ENCODE results near the gene GABRB1.

DNA sequence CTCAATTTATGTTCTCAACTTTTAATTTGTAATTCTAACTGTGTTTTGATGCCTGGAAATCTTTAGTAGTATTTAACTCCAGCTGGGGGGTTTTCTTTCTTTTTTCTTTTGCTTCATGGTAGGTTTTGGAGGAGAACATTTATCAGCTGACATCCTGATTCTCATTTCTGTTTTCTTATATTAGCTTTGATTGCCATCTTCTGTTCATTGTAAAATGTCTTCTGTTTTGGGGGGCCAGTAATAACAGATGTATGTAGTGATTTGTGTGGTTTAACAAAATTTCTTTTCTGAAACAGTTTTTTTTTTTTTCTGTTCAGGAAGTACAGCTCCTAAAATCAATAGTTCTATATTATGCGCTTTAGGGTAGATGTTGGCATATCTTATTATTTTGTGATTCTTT, 182.2 kb downstream of the GABRB1 start:
- TF ChIP-seq, protein P1, sequence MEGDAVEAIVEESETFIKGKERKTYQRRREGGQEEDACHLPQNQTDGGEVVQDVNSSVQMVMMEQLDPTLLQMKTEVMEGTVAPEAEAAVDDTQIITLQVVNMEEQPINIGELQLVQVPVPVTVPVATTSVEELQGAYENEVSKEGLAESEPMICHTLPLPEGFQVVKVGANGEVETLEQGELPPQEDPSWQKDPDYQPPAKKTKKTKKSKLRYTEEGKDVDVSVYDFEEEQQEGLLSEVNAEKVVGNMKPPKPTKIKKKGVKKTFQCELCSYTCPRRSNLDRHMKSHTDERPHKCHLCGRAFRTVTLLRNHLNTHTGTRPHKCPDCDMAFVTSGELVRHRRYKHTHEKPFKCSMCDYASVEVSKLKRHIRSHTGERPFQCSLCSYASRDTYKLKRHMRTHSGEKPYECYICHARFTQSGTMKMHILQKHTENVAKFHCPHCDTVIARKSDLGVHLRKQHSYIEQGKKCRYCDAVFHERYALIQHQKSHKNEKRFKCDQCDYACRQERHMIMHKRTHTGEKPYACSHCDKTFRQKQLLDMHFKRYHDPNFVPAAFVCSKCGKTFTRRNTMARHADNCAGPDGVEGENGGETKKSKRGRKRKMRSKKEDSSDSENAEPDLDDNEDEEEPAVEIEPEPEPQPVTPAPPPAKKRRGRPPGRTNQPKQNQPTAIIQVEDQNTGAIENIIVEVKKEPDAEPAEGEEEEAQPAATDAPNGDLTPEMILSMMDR (IDR thresholded peaks at IDR 0.05) = no peak
- TF ChIP-seq EP300 (IDR thresholded peaks at IDR 0.05) (no peak), POLR2A (IDR thresholded peaks at IDR 0.05) (no peak)
